Thyroid gland (tissue), 4 donors: Measurements from ENCODE around the gene RPS27L. TPM values are rescaled to one million over a fixed set of nuclear protein-coding genes. Genes with fewer than 3 reads are reported as not detected.

Source experiments
- DNase-seq, 2 donors: peaks; one replicate each; pipeline ENCODE4 v3.0.0-alpha.2; 2019
- H3K27ac ChIP-seq, 3 donors: fragments of 200-600 bp; sonication (generic); 1 replicate in 2 of 3; 2 replicates in 1 of 3; pipeline ENCODE4 v1.5.1; 2016 to 2019; ENCODE audit warnings: mild to moderate bottlenecking in 1 of 3, moderate library complexity in 1 of 3
- H3K27me3 ChIP-seq: fragments of 200-600 bp; sonication (generic); one replicate; pipeline ENCODE4 v1.5.1; 2019
- H3K36me3 ChIP-seq, 2 donors: fragments of 200-600 bp; sonication (generic); one replicate each; pipeline ENCODE4 v1.5.1; 2016 to 2019
- H3K4me1 ChIP-seq, 2 donors: fragments of 200-600 bp; sonication (generic); one replicate each; pipeline ENCODE4 v1.5.1; 2017 to 2019
- H3K4me3 ChIP-seq, 3 donors: fragments of 200-600 bp; sonication (generic); replicated peaks in 1 of 3; 1 replicate in 2 of 3; 2 replicates in 1 of 3; pipeline ENCODE4 v1.5.1; 2016; ENCODE audit warnings: mild to moderate bottlenecking in 1 of 3
- H3K9me3 ChIP-seq: fragments of 200-600 bp; sonication (generic); one replicate; pipeline ENCODE4 v1.5.1; 2017
- CTCF ChIP-seq, 6 experiments: fragments of 200-600 bp in 3 of 6; fragments of 450-650 bp in 3 of 6; sonication (generic) in 3 of 6; IDR thresholded peaks; one replicate each; pipeline ENCODE4 v1.5.1; 2016 to 2019; ENCODE audit warnings: antibody characterized with exemption in 6 of 6, mild to moderate bottlenecking in 2 of 6, inconsistent platforms in 1 of 6, moderate library complexity in 1 of 6
- POLR2A ChIP-seq, 2 donors: fragments of 450-650 bp; IDR thresholded peaks; one replicate each; pipeline ENCODE4 v1.6.1; 2017; ENCODE audit warnings: antibody characterized with exemption in 2 of 2, mild to moderate bottlenecking in 2 of 2, moderate library complexity in 1 of 2
- WGBS, 2 donors: methylation state at CpG; one replicate each; pipeline ENCODE4 v1.1.5; 2017; 5-methylcytosine and 5-hydroxymethylcytosine counted together
- intact Hi-C: fragments of 100-400 bp; cut with DNase I; formaldehyde crosslinking; loops from one replicate; pipeline ENCODE4 v1.15.1; 2023
- total RNA-seq, 4 donors: library from RNA; depleted of rRNA; stranded (reverse); fragments of >200 nt; gene quantifications; one replicate each; pipeline ENCODE4 v1.2.3, GENCODE V29; 2016

The RPS27L gene
- total RNA-seq, 4 donors from 2014 or later = 38.6 to 126 (median 88.9) TPM

GRCh38 chr15:63156755-63157117 is 541 bp downstream of the RPS27L start:
- Histone ChIP-seq H3K27ac (peak overlapping the region; percentile 93 to 98 (median 95)), H3K27me3 (no peaks in the 10 kb centered on the region), H3K9me3 (no peaks in the 10 kb centered on the region), H3K4me1 (peaks cover 8% of the 10 kb centered on the region in 2 donors), H3K36me3 (peaks cover 5 to 12% of the 10 kb centered on the region in 2 donors), H3K4me3 (peak overlapping the region; percentile 54 to 71 (median 68))
- DNase-seq = peak; percentile 62 to 67
- TF ChIP-seq POLR2A (IDR thresholded peaks at IDR 0.05) (no peak), CTCF (IDR thresholded peaks at IDR 0.05) (no peak)
- intact Hi-C loops = no loop called here
- 0 to 1% methylated on average over 16 of the region's 16 CpGs for WGBS, 2 donors

GRCh38 chr15:63156086-63156710 is 1.1 kb downstream of the RPS27L start:
- TF ChIP-seq CTCF (IDR thresholded peaks at IDR 0.05) (no peak), POLR2A (IDR thresholded peaks at IDR 0.05) (no peak)
- intact Hi-C loops = no loop called here

GRCh38 chr15:63155486-63155885 is 1.8 kb downstream of the RPS27L start:
- H3K36me3 ChIP-seq = peaks cover 5 to 17% of the 10 kb centered on the region in 2 donors
- 74 to 76% methylated on average over 3 of the region's 3 CpGs for WGBS, 2 donors
- H3K4me1 ChIP-seq = peaks cover 8% of the 10 kb centered on the region in 2 donors
- no peaks in the 10 kb centered on the region for H3K27me3 ChIP-seq
- no peak for DNase-seq
- H3K27ac ChIP-seq = no peak overlapping the region
- no peak overlapping the region for H3K4me3 ChIP-seq
- TF ChIP-seq POLR2A (IDR thresholded peaks at IDR 0.05) (no peak), CTCF (IDR thresholded peaks at IDR 0.05) (no peak)
- intact Hi-C loops = no loop called here
- H3K9me3 ChIP-seq = no peaks in the 10 kb centered on the region

More at GRCh38 chr15:63156086-63156710, 1.1 kb downstream of the RPS27L start:
- Histone ChIP-seq H3K27me3 (no peaks in the 10 kb centered on the region), H3K36me3 (peaks cover 5 to 14% of the 10 kb centered on the region in 2 donors), H3K9me3 (no peaks in the 10 kb centered on the region), H3K4me1 (peaks cover 8% of the 10 kb centered on the region in 2 donors), H3K4me3 (peak overlapping the region in 2 of 3 donors; percentile 68 to 71), H3K27ac (peak overlapping the region; percentile 93 to 98 (median 95))
- 15 to 21% methylated on average over 10 of the region's 10 CpGs for WGBS, 2 donors
- DNase-seq = no peak

- WGBS, 2 donors = 76 to 96% methylated on average over 1 of the region's 1 CpG
- Histone ChIP-seq H3K4me1 (peaks cover 8% of the 10 kb centered on the region in 2 donors), H3K4me3 (no peak overlapping the region), H3K27me3 (no peaks in the 10 kb centered on the region), H3K9me3 (no peaks in the 10 kb centered on the region), H3K27ac (no peak overlapping the region), H3K36me3 (peaks cover 9 to 17% of the 10 kb centered on the region in 2 donors)
- TF ChIP-seq POLR2A (IDR thresholded peaks at IDR 0.05) (no peak), CTCF (IDR thresholded peaks at IDR 0.05) (no peak)
- no peak for DNase-seq
- intact Hi-C loops = no loop called here
These were observed 5.6 kb downstream of the RPS27L start for GRCh38 chr15:63151665-63152064.

- H3K27ac ChIP-seq = no peak overlapping the region
- no peak for DNase-seq
- 85 to 89% methylated on average over 3 of the region's 3 CpGs for WGBS, 2 donors
- intact Hi-C loops = no loop called here
- H3K9me3 ChIP-seq = no peaks in the 10 kb centered on the region
- no peak for TF ChIP-seq CTCF (IDR thresholded peaks at IDR 0.05)
- no peak for TF ChIP-seq POLR2A (IDR thresholded peaks at IDR 0.05)
- no peak overlapping the region for H3K4me3 ChIP-seq
- peaks cover 4 to 5% of the 10 kb centered on the region in 2 donors for H3K36me3 ChIP-seq
- no peaks in the 10 kb centered on the region for H3K27me3 ChIP-seq
- no peaks in the 10 kb centered on the region for H3K4me1 ChIP-seq
These were observed 10.6 kb downstream of the RPS27L start for GRCh38 chr15:63146684-63147083.
